Neural progenitor cell (in vitro differentiated cells): Measurements from ENCODE around the gene PAXX. TPM values are rescaled to one million over a fixed set of nuclear protein-coding genes. Genes with fewer than 3 reads are reported as not detected.

Experiments used
- DNase-seq: peaks from one replicate; pipeline ENCODE4 v3.0.0-alpha.2; 2016; ENCODE audit warnings: low spot score
- H2AFZ ChIP-seq: fragments of 200-600 bp; sonication (generic); replicated peaks from 2 replicates; pipeline ENCODE4 v1.6.1; 2016; ENCODE audit warnings: antibody characterized with exemption
- H3F3A ChIP-seq: fragments of 200-600 bp; sonication (generic); 2 replicates; pipeline ENCODE4 v1.6.1; 2016; ENCODE audit warnings: antibody characterized with exemption, low read depth
- H3K27ac ChIP-seq: fragments of 200-600 bp; sonication (generic); 2 replicates; pipeline ENCODE4 v1.5.1; 2016; ENCODE audit warnings: mild to moderate bottlenecking
- H3K27me3 ChIP-seq: fragments of 200-600 bp; sonication (generic); 2 replicates; pipeline ENCODE4 v1.6.1; 2016; ENCODE audit warnings: mild to moderate bottlenecking, moderate library complexity
- H3K36me3 ChIP-seq: fragments of 200-600 bp; sonication (generic); 2 replicates; pipeline ENCODE4 v1.5.1; 2016
- H3K4me1 ChIP-seq: fragments of 200-600 bp; sonication (generic); 2 replicates; pipeline ENCODE4 v1.6.1; 2016; ENCODE audit warnings: mixed run types
- H3K4me2 ChIP-seq: fragments of 200-600 bp; sonication (generic); 2 replicates; pipeline ENCODE4 v1.6.1; 2016
- H3K4me3 ChIP-seq: fragments of 200-600 bp; sonication (generic); 2 replicates; pipeline ENCODE4 v1.5.1; 2016
- H3K79me2 ChIP-seq: fragments of 200-600 bp; sonication (generic); 2 replicates; pipeline ENCODE4 v1.6.1; 2016; ENCODE audit warnings: low read depth
- H3K9ac ChIP-seq: fragments of 200-600 bp; sonication (generic); 2 replicates; pipeline ENCODE4 v1.6.1; 2016
- H3K9me3 ChIP-seq: fragments of 200-600 bp; sonication (generic); 2 replicates; pipeline ENCODE4 v1.5.1; 2016; ENCODE audit warnings: low read depth
- H4K20me1 ChIP-seq: fragments of 200-600 bp; sonication (generic); 2 replicates; pipeline ENCODE4 v1.6.1; 2016; ENCODE audit warnings: low read depth
- H3K27ac Mint-ChIP-seq: 3 replicates; pipeline ENCODE4 v1.8.0; 2021; ENCODE audit warnings: mixed read lengths
- H3K27me3 Mint-ChIP-seq: 2 replicates; pipeline ENCODE4 v1.8.0; 2022; ENCODE audit warnings: low read depth, mild to moderate bottlenecking, inconsistent platforms, moderate library complexity, mixed read lengths; ENCODE audit not compliant: insufficient read depth
- H3K36me3 Mint-ChIP-seq: 3 replicates; pipeline ENCODE4 v1.8.0; 2021; ENCODE audit warnings: mixed read lengths
- H3K4me1 Mint-ChIP-seq: 3 replicates; pipeline ENCODE4 v1.8.0; 2021; ENCODE audit warnings: mixed read lengths
- H3K4me3 Mint-ChIP-seq: 3 replicates; pipeline ENCODE4 v1.8.0; 2021; ENCODE audit warnings: mild to moderate bottlenecking, moderate library complexity, mixed read lengths
- H3K9me3 Mint-ChIP-seq: 3 replicates; pipeline ENCODE4 v1.8.0; 2020; ENCODE audit warnings: mixed read lengths
- CTCF ChIP-seq: fragments of 200-600 bp; sonication (generic); IDR thresholded peaks from 2 replicates; pipeline ENCODE4 v1.5.1; 2017; ENCODE audit warnings: antibody characterized with exemption, mild to moderate bottlenecking
- EZH2 ChIP-seq: fragments of 200-600 bp; sonication (generic); IDR thresholded peaks from 2 replicates; pipeline ENCODE4 v1.6.1; 2017; ENCODE audit warnings: antibody characterized with exemption, mild to moderate bottlenecking, moderate library complexity
- EZH2phosphoT487 ChIP-seq: fragments of 200-600 bp; sonication (generic); IDR thresholded peaks from 2 replicates; pipeline ENCODE4 v1.6.1; 2017; ENCODE audit warnings: antibody characterized with exemption
- total RNA-seq: library from RNA; depleted of rRNA; stranded (reverse); fragments of >200 nt; gene quantifications from 2 replicates; pipeline ENCODE4 v1.2.3, GENCODE V29; 2015; ENCODE audit warnings: low replicate concordance

The PAXX gene
- total RNA-seq, 1 donor from 2014 or later = 31.5 TPM

- no peak for DNase-seq
- H3K9me3 Mint-ChIP-seq = peaks cover 3% of the 10 kb centered on the region
These were observed 672 bp downstream of the PAXX start for GRCh38 chr9:136992819-136993369.

GRCh38 chr9:136994180-136994887 lies 2.1 kb downstream of the PAXX start:
- H3K9me3 Mint-ChIP-seq = peaks cover 3% of the 10 kb centered on the region
- H3K27me3 Mint-ChIP-seq = peaks cover 20% of the 10 kb centered on the region
- Histone ChIP-seq H3K4me2 (no peak overlapping the region), H4K20me1 (peaks cover 8% of the 10 kb centered on the region), H3K79me2 (peaks cover 10% of the 10 kb centered on the region), H3F3A (peaks cover 24% of the 10 kb centered on the region), H3K27me3 (peaks cover 21% of the 10 kb centered on the region), H3K36me3 (no peaks in the 10 kb centered on the region), H3K9me3 (no peaks in the 10 kb centered on the region), H3K27ac (no peak overlapping the region), H2AFZ (no peak overlapping the region), H3K4me1 (peaks cover 14% of the 10 kb centered on the region), H3K9ac (no peak overlapping the region), H3K4me3 (no peak overlapping the region)
- no peak overlapping the region for H3K27ac Mint-ChIP-seq
- TF ChIP-seq EZH2 (no peak), CTCF (no peak), EZH2phosphoT487 (no peak)
- DNase-seq = no peak
- no peak overlapping the region for H3K4me3 Mint-ChIP-seq
- no peaks in the 10 kb centered on the region for H3K36me3 Mint-ChIP-seq
- peaks cover 13% of the 10 kb centered on the region for H3K4me1 Mint-ChIP-seq

More at GRCh38 chr9:136992819-136993369, 672 bp downstream of the PAXX start:
- H3K4me3 ChIP-seq = peak overlapping the region; percentile 70
- Mint-ChIP-seq H3K4me3 (peak overlapping the region; percentile 89), H3K27me3 (peaks cover 14% of the 10 kb centered on the region), H3K4me1 (peaks cover 11% of the 10 kb centered on the region), H3K27ac (no peak overlapping the region), H3K36me3 (no peaks in the 10 kb centered on the region)
- H3K9me3 ChIP-seq = no peaks in the 10 kb centered on the region
- peak overlapping the region; percentile 93 for H3K4me2 ChIP-seq
- H3K27me3 ChIP-seq = peaks cover 21% of the 10 kb centered on the region
- H3F3A ChIP-seq = peaks cover 22% of the 10 kb centered on the region
- peak overlapping the region; percentile 71 for H2AFZ ChIP-seq
- H3K27ac ChIP-seq = no peak overlapping the region
- H3K36me3 ChIP-seq = no peaks in the 10 kb centered on the region
- peaks cover 14% of the 10 kb centered on the region for H3K4me1 ChIP-seq
- no peak for TF ChIP-seq EZH2
- peak; percentile 7 for TF ChIP-seq CTCF
- peaks cover 8% of the 10 kb centered on the region for H4K20me1 ChIP-seq
- H3K79me2 ChIP-seq = peaks cover 10% of the 10 kb centered on the region
- H3K9ac ChIP-seq = peak overlapping the region; percentile 36

GRCh38 chr9:136994888-136995230 lies 2.6 kb downstream of the PAXX start:
- Histone ChIP-seq H3F3A (peaks cover 20% of the 10 kb centered on the region), H3K9me3 (no peaks in the 10 kb centered on the region), H3K4me3 (no peak overlapping the region), H3K79me2 (peaks cover 10% of the 10 kb centered on the region), H3K27me3 (peaks cover 21% of the 10 kb centered on the region), H2AFZ (no peak overlapping the region), H3K4me2 (no peak overlapping the region), H4K20me1 (peaks cover 8% of the 10 kb centered on the region), H3K4me1 (peaks cover 12% of the 10 kb centered on the region), H3K27ac (no peak overlapping the region), H3K9ac (no peak overlapping the region), H3K36me3 (no peaks in the 10 kb centered on the region)
- H3K27ac Mint-ChIP-seq = no peak overlapping the region
- no peak for DNase-seq
- H3K4me3 Mint-ChIP-seq = no peak overlapping the region
- peaks cover 10% of the 10 kb centered on the region for H3K4me1 Mint-ChIP-seq
- H3K27me3 Mint-ChIP-seq = peaks cover 22% of the 10 kb centered on the region
- peaks cover 3% of the 10 kb centered on the region for H3K9me3 Mint-ChIP-seq
- no peaks in the 10 kb centered on the region for H3K36me3 Mint-ChIP-seq
- TF ChIP-seq CTCF (no peak), EZH2phosphoT487 (no peak), EZH2 (no peak)
